Astrocyte (in vitro differentiated cells and primary cell): ENCODE measurements around the gene WWC2.

Experiments used
- EZH2 ChIP-seq: IDR thresholded peaks from 2 replicates; pipeline ENCODE4 v1.6.1; 2012; ENCODE audit warnings: mild to moderate bottlenecking, low read length, inconsistent platforms; ENCODE audit not compliant: insufficient read depth
- TF ChIP-seq, protein P1 (sequence below): IDR thresholded peaks from 2 replicates; pipeline ENCODE4 v1.5.1; 2011; ENCODE audit warnings: low read depth, mild to moderate bottlenecking, inconsistent platforms, low read length, moderate library complexity; ENCODE audit not compliant: insufficient read depth

DNA sequence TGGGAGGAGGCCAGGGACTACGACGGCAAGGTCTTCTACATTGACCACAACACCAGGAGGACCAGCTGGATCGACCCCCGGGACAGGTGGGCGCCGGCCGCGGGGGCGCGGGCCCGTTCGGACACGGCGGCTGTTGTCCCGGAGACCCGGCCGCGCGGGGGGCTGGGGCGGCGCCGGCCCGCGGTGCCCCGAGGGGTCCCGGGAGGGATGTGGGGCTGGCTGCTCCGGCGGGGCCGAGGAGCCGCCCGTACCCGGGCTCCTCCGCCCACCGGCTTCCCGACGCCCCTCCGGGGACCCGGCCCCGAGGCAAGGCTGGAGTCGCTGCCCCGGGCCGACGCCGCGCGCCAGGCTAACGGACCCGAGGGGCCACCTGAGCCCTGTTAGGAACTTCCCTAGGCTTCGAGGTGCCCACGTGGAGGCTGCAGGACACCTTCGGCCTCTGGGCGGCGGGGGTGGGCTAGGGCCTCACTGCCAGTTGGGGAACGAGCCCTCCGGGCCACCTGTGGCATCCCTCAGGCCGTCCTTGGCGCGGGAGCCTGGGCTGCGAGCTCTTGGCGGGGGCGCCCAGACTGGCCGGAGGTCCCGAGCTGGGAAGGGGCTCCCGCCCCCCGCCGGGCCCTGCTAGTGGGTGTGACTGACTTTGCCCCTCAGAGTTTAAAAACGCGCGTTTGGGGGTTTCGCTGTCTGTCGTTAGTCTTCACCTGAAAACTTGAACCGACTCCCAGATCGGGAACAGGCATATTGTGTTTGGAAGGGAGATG, 660 bp downstream of the WWC2 start:
- TF ChIP-seq, protein P1, sequence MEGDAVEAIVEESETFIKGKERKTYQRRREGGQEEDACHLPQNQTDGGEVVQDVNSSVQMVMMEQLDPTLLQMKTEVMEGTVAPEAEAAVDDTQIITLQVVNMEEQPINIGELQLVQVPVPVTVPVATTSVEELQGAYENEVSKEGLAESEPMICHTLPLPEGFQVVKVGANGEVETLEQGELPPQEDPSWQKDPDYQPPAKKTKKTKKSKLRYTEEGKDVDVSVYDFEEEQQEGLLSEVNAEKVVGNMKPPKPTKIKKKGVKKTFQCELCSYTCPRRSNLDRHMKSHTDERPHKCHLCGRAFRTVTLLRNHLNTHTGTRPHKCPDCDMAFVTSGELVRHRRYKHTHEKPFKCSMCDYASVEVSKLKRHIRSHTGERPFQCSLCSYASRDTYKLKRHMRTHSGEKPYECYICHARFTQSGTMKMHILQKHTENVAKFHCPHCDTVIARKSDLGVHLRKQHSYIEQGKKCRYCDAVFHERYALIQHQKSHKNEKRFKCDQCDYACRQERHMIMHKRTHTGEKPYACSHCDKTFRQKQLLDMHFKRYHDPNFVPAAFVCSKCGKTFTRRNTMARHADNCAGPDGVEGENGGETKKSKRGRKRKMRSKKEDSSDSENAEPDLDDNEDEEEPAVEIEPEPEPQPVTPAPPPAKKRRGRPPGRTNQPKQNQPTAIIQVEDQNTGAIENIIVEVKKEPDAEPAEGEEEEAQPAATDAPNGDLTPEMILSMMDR: no peak
- TF ChIP-seq EZH2: no peak
